D721Med (cell line): ENCODE results near the gene GHR.

Source experiments
- DNase-seq: peaks from one replicate; pipeline ENCODE4 v3.0.0; 2011; ENCODE audit warnings: low spot score; ENCODE audit not compliant: insufficient read length
- FAIRE-seq: peaks from 2 replicates; lab custom pipeline; 2011; peaks lifted over from hg19 to GRCh38; lab: Jason Lieb, UNC
- CTCF ChIP-seq: IDR thresholded peaks from 2 replicates; pipeline ENCODE4 v1.5.1; 2012; ENCODE audit warnings: mild to moderate bottlenecking, control low read depth; ENCODE audit not compliant: insufficient read depth; ENCODE audit errors: missing control alignments

GHR gene

GRCh38 chr5:42396111-42396510, 27.1 kb upstream of the GHR start:
- no peak for FAIRE-seq
- no peak for TF ChIP-seq CTCF
- no peak for DNase-seq

GRCh38 chr5:42397267-42397666, 26.0 kb upstream of the GHR start:
- FAIRE-seq (no peak), DNase-seq (no peak)
- no peak for TF ChIP-seq CTCF

DNA sequence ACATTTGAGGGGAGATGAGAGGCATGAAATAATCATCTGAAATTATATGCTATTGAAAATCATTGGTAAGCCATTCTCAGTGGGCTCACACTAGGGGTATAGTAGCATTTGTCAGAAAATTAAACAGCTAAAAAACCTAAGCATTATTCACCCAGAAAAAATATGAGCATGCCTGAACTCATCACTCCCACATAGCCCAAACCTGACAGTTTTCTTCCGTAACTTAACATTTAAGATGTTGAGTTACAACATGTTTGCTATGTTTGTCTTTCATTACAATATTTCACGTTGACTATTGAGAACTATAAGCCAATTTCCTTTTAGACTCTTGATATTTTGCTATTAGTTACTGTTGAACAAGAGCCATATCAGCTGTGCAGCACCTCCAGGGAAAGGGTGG, 23.5 kb upstream of the GHR start:
- FAIRE-seq = no peak
- no peak for TF ChIP-seq CTCF

GRCh38 chr5:42400474-42400873, 22.8 kb upstream of the GHR start:
- DNase-seq = no peak
- FAIRE-seq = no peak
- TF ChIP-seq CTCF = no peak

More for the DNA sequence above, 23.5 kb upstream of the GHR start:
- DNase-seq = no peak

GRCh38 chr5:42403236-42403635, 20.0 kb upstream of the GHR start:
- no peak for DNase-seq
- no peak for FAIRE-seq
- TF ChIP-seq CTCF = no peak

DNA sequence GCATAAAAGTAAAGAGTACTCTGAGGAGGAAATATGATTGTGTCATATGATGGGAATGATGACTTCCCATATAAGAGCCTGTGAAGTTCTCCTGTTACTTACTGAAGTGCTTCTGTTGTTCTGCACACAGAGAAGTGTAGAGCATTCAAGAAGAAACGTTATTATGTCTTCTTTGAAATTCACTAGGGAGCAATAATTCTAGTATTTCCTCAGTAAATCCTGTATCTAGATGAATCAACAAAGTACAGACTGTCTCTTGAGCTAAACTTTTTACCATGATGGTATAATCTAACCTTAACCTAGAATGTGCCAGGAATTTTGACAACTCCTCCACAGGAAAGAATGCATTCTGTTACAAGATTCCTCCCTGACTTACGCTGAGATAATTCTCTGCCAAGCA, 18.9 kb upstream of the GHR start:
- no peak for DNase-seq
- TF ChIP-seq CTCF = no peak
- FAIRE-seq = no peak

DNA sequence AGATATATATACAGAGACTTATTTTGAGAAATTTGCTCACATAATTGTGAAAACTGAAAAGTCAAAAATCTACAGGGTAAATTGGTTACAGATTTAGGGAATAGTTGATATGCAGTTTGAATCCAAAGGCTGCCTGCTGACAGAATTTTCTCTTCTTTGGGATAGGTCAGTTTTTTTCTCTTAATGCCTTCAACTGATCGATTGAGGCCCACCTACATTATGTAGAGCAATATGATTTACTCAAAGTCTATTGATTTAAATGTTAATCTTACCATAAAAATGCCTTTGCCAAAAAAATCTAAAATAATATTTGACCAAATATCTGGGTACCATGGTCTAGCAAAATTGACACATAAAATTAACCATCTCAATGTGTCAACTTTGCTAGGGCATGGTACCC, 3.9 kb upstream of the GHR start:
- no peak for TF ChIP-seq CTCF
- FAIRE-seq = no peak
- DNase-seq = no peak
